ENCODE measurements around the gene HLF. TPM values are rescaled to one million over a fixed set of nuclear protein-coding genes. Genes with fewer than 3 reads are reported as not detected.

HLF gene
- total and polyA plus RNA-seq, 2 donors: 0.57 to 1.8 TPM

- Histone ChIP-seq H3K36me3 (ENCODE audit: control insufficient read depth in 2 of 2, insufficient read depth in 2 of 2, low read length in 1 of 2) (no peaks in the 10 kb centered on the region), H3K9me3 (ENCODE audit: control insufficient read depth in 2 of 2, insufficient read depth in 1 of 2, low read length in 1 of 2) (no peaks in the 10 kb centered on the region), H3K4me3 (ENCODE audit: low read length in 2 of 2) (no peak overlapping the region), H3K27ac (ENCODE audit: low read depth in 1 of 2, low read length in 1 of 2) (no peak overlapping the region), H3K4me1 (ENCODE audit: control insufficient read depth in 2 of 2, insufficient read depth in 2 of 2, low read length in 2 of 2) (no peaks in the 10 kb centered on the region), H3K27me3 (ENCODE audit: control insufficient read depth in 2 of 2, insufficient read depth in 1 of 2, low read length in 1 of 2) (no peaks in the 10 kb centered on the region)
- WGBS: 71% methylated on average over 7 of the region's 7 CpGs
- peak in 1 of 9 donors; percentile 9 for DNase-seq (ENCODE audit: low read depth in 6 of 9, low spot score in 9 of 9)
Observed at GRCh38 chr17:55284001-55284884, 19.5 kb downstream of the HLF start.

GRCh38 chr17:55284944-55285339 is 20.2 kb downstream of the HLF start:
- Histone ChIP-seq H3K27me3 (ENCODE audit: control insufficient read depth in 2 of 2, insufficient read depth in 1 of 2, low read length in 1 of 2) (no peaks in the 10 kb centered on the region), H3K4me1 (ENCODE audit: control insufficient read depth in 2 of 2, insufficient read depth in 2 of 2, low read length in 2 of 2) (no peaks in the 10 kb centered on the region), H3K4me3 (ENCODE audit: low read length in 2 of 2) (no peak overlapping the region), H3K27ac (ENCODE audit: low read depth in 1 of 2, low read length in 1 of 2) (no peak overlapping the region), H3K36me3 (ENCODE audit: control insufficient read depth in 2 of 2, insufficient read depth in 2 of 2, low read length in 1 of 2) (no peaks in the 10 kb centered on the region), H3K9me3 (ENCODE audit: control insufficient read depth in 2 of 2, insufficient read depth in 1 of 2, low read length in 1 of 2) (no peaks in the 10 kb centered on the region)
- 89% methylated on average over 2 of the region's 2 CpGs for WGBS
- no peak for DNase-seq (ENCODE audit: low read depth in 6 of 9, low spot score in 9 of 9)

DNA sequence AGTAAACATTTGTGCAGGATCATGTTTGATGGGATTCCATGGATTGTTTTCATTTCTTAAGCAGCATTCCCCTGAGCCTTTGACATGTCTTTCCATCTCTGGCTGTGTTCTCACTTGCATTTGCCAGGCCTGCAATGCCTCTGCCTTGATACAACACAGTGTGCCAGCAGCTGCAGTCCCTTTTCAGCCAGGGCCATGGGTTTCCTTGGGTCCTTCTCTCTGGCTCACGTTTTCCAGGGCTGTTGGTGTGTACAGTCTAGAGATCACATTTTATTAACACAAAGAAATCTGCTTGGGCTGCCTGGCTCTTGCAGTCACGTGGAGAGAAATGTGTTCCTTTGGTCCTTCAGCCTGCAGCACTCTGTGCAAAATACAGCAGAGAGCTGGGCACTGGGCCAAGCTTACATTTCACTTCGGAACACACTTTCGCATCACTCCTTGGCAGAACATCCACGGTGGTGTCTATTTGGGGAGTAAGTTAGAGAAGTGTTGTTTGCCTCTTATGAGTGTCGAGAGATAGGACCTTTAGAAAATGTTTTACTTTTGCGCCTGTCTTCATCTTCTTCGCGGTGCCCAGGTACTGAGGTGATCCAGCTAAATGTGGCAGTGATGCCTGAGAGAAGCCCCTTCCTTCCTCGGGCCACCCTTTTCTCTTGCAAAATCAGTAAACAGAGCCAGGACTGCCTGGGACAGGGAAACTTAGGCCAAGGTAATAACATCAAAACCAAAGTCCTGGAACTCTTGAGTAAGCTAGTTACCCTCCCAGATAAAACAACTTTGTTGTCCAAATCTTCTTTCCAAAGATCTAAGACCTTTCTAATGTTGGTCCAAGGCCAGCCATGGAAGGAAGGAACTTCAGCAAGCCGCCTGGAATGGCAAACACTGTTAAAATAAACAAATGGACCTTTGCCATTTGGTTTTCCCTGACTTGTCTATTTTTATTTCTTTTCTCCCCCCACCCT is 20.9 kb downstream of the HLF start:
- Histone ChIP-seq H3K9me3 (ENCODE audit: control insufficient read depth in 2 of 2, insufficient read depth in 1 of 2, low read length in 1 of 2) (no peaks in the 10 kb centered on the region), H3K27me3 (ENCODE audit: control insufficient read depth in 2 of 2, insufficient read depth in 1 of 2, low read length in 1 of 2) (no peaks in the 10 kb centered on the region), H3K4me1 (ENCODE audit: control insufficient read depth in 2 of 2, insufficient read depth in 2 of 2, low read length in 2 of 2) (no peaks in the 10 kb centered on the region), H3K36me3 (ENCODE audit: control insufficient read depth in 2 of 2, insufficient read depth in 2 of 2, low read length in 1 of 2) (no peaks in the 10 kb centered on the region), H3K4me3 (ENCODE audit: low read length in 2 of 2) (no peak overlapping the region), H3K27ac (ENCODE audit: low read depth in 1 of 2, low read length in 1 of 2) (peak overlapping the region in 1 of 2 donors; percentile 55)
- peak in 1 of 9 donors; percentile 11 for DNase-seq (ENCODE audit: low read depth in 6 of 9, low spot score in 9 of 9)
- WGBS: 77% methylated on average over 11 of the region's 11 CpGs

- H3K27ac ChIP-seq (ENCODE audit: low read depth in 1 of 2, low read length in 1 of 2): no peak overlapping the region
- H3K36me3 ChIP-seq (ENCODE audit: control insufficient read depth in 2 of 2, insufficient read depth in 2 of 2, low read length in 1 of 2): no peaks in the 10 kb centered on the region
- H3K9me3 ChIP-seq (ENCODE audit: control insufficient read depth in 2 of 2, insufficient read depth in 1 of 2, low read length in 1 of 2): no peaks in the 10 kb centered on the region
- DNase-seq (ENCODE audit: low read depth in 6 of 9, low spot score in 9 of 9): no peak
- 77% methylated on average over 3 of the region's 3 CpGs for WGBS
- no peak overlapping the region for H3K4me3 ChIP-seq (ENCODE audit: low read length in 2 of 2)
- no peaks in the 10 kb centered on the region for H3K27me3 ChIP-seq (ENCODE audit: control insufficient read depth in 2 of 2, insufficient read depth in 1 of 2, low read length in 1 of 2)
- H3K4me1 ChIP-seq (ENCODE audit: control insufficient read depth in 2 of 2, insufficient read depth in 2 of 2, low read length in 2 of 2): no peaks in the 10 kb centered on the region
Observed at GRCh38 chr17:55286681-55287589, 22.2 kb downstream of the HLF start.

DNA sequence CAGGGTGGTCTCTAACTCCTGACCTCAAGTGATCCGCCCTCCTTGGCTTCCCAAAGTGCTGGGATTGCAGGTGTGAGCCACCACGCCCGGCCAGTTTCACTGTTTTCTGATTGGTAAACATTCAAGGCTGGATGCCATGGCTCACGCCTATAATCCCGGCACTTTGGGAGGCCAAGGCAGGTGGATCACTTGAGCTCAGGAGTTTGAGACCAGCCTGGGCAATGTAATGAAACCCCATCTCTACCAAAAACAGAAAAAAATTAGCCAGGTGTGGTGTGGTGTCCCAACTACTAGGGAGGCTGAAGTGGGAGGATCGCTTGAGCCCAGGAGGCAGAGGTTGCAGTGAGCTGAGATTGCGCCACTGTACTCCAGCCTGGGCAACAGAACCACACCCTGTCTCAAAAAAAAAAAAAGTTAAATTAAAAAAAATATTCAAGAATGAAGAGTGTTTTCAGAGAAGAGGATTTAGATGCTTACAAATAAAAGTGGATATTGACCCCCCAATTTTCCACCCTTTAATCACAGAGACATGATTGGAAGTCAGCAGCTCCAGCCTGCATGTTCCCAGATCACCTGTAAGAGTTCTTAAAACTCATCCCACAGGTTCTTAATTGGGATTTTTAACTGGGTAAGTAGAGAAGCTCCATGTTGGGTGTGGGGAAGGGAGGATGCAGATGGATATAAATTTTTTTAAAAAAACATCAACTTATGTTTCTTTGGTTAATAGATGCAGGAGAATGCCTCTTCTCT is 23.8 kb downstream of the HLF start:
- WGBS: 97% methylated on average over 7 of the region's 7 CpGs
- Histone ChIP-seq H3K36me3 (ENCODE audit: control insufficient read depth in 2 of 2, insufficient read depth in 2 of 2, low read length in 1 of 2) (no peaks in the 10 kb centered on the region), H3K4me3 (ENCODE audit: low read length in 2 of 2) (no peak overlapping the region), H3K4me1 (ENCODE audit: control insufficient read depth in 2 of 2, insufficient read depth in 2 of 2, low read length in 2 of 2) (no peaks in the 10 kb centered on the region), H3K27me3 (ENCODE audit: control insufficient read depth in 2 of 2, insufficient read depth in 1 of 2, low read length in 1 of 2) (no peaks in the 10 kb centered on the region), H3K27ac (ENCODE audit: low read depth in 1 of 2, low read length in 1 of 2) (no peak overlapping the region), H3K9me3 (ENCODE audit: control insufficient read depth in 2 of 2, insufficient read depth in 1 of 2, low read length in 1 of 2) (no peaks in the 10 kb centered on the region)
- no peak for DNase-seq (ENCODE audit: low read depth in 6 of 9, low spot score in 9 of 9)

- no peaks in the 10 kb centered on the region for H3K9me3 ChIP-seq (ENCODE audit: control insufficient read depth in 2 of 2, insufficient read depth in 1 of 2, low read length in 1 of 2)
- no peak overlapping the region for H3K4me3 ChIP-seq (ENCODE audit: low read length in 2 of 2)
- no peaks in the 10 kb centered on the region for H3K36me3 ChIP-seq (ENCODE audit: control insufficient read depth in 2 of 2, insufficient read depth in 2 of 2, low read length in 1 of 2)
- no peak for DNase-seq (ENCODE audit: low read depth in 6 of 9, low spot score in 9 of 9)
- no peak overlapping the region for H3K27ac ChIP-seq (ENCODE audit: low read depth in 1 of 2, low read length in 1 of 2)
- no peaks in the 10 kb centered on the region for H3K4me1 ChIP-seq (ENCODE audit: control insufficient read depth in 2 of 2, insufficient read depth in 2 of 2, low read length in 2 of 2)
- 94% methylated on average over 1 of the region's 1 CpG for WGBS
- H3K27me3 ChIP-seq (ENCODE audit: control insufficient read depth in 2 of 2, insufficient read depth in 1 of 2, low read length in 1 of 2): no peaks in the 10 kb centered on the region
Observed at GRCh38 chr17:55289106-55289446, 24.3 kb downstream of the HLF start.

DNA sequence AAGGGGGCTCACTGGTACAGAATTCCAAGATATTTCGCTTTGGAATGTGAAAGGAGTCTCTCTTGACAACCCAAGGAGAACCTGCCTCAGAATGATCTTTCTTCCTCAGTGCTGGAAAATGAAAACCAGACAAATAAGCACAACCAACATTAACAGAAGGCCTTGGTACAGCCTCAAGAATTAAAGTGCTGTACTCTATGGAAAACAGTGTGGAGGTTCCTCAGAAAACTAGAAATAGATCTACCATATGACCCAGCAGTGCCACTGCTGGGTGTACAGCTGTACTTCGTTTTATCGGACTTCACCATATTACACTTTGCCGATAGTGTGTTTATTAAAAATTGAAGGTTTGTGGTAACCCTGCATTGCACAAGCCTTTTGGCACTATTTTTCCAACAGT is 25.2 kb downstream of the HLF start:
- no peaks in the 10 kb centered on the region for H3K27me3 ChIP-seq (ENCODE audit: control insufficient read depth in 2 of 2, insufficient read depth in 1 of 2, low read length in 1 of 2)
- DNase-seq (ENCODE audit: low read depth in 6 of 9, low spot score in 9 of 9): no peak
- WGBS: 95% methylated on average over 4 of the region's 4 CpGs
- H3K4me1 ChIP-seq (ENCODE audit: control insufficient read depth in 2 of 2, insufficient read depth in 2 of 2, low read length in 2 of 2): no peaks in the 10 kb centered on the region
- no peak overlapping the region for H3K4me3 ChIP-seq (ENCODE audit: low read length in 2 of 2)
- no peaks in the 10 kb centered on the region for H3K9me3 ChIP-seq (ENCODE audit: control insufficient read depth in 2 of 2, insufficient read depth in 1 of 2, low read length in 1 of 2)
- no peaks in the 10 kb centered on the region for H3K36me3 ChIP-seq (ENCODE audit: control insufficient read depth in 2 of 2, insufficient read depth in 2 of 2, low read length in 1 of 2)
- no peak overlapping the region for H3K27ac ChIP-seq (ENCODE audit: low read depth in 1 of 2, low read length in 1 of 2)

DNA sequence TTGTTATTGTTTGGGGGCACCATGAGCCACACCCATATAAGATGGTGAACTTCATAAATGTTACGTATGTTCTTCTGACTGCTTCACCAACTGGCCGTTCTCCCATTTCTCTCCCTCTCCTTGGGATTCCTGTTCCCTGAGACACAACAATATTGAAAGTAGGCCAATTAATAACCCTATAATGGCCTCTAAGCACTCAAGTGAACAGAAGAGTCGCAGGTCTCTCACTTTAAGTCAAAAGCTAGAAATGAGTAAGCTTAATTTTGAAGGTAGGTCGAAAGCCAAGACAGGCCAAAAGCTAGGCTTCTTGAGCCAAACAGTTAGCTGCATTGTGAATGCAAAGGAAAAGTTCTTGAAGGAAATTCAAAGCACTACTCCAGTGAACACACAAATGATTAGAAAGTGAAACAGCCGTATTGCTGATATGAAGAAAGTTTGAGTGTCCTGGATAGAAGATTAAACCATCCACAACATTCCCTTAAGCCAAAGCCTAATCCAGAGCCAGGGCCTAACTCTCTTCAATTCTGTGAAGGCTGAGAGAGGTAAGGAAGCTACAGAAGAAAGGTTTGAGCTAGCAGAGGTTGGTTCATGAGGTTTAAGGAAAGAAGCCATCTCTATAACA is 25.8 kb downstream of the HLF start:
- 94% methylated on average over 5 of the region's 5 CpGs for WGBS
- H3K4me1 ChIP-seq (ENCODE audit: control insufficient read depth in 2 of 2, insufficient read depth in 2 of 2, low read length in 2 of 2): no peaks in the 10 kb centered on the region
- H3K36me3 ChIP-seq (ENCODE audit: control insufficient read depth in 2 of 2, insufficient read depth in 2 of 2, low read length in 1 of 2): no peaks in the 10 kb centered on the region
- DNase-seq (ENCODE audit: low read depth in 6 of 9, low spot score in 9 of 9): no peak
- H3K4me3 ChIP-seq (ENCODE audit: low read length in 2 of 2): no peak overlapping the region
- H3K27ac ChIP-seq (ENCODE audit: low read depth in 1 of 2, low read length in 1 of 2): no peak overlapping the region
- H3K9me3 ChIP-seq (ENCODE audit: control insufficient read depth in 2 of 2, insufficient read depth in 1 of 2, low read length in 1 of 2): no peaks in the 10 kb centered on the region
- H3K27me3 ChIP-seq (ENCODE audit: control insufficient read depth in 2 of 2, insufficient read depth in 1 of 2, low read length in 1 of 2): no peaks in the 10 kb centered on the region

All from thymus (tissue), 11 donors.